ENCODE measurements around the gene PFDN6.

PFDN6 gene

GRCh38 chr6:33296797-33297405, 7.5 kb downstream of the PFDN6 start:
- DNase-seq (ENCODE audit: low read depth, low spot score) = no peak
- WGBS (ENCODE audit: insufficient coverage, insufficient read length) = no CpG with 5 or more reads among the region's 12 CpGs
- Histone ChIP-seq H3K36me3 (ENCODE audit: control insufficient read depth, insufficient read depth, low read length) (peaks cover 13% of the 10 kb centered on the region), H3K4me3 (ENCODE audit: low read length) (peak overlapping the region; percentile 33; the same call in 1 of the 2 replicates), H3K4me1 (ENCODE audit: control insufficient read depth, insufficient read depth, low read length) (peaks cover 3% of the 10 kb centered on the region; the same call in 1 of the 2 replicates), H3K27ac (ENCODE audit: low read length) (no peak overlapping the region), H3K27me3 (ENCODE audit: control insufficient read depth, insufficient read depth, low read length) (no peaks in the 10 kb centered on the region), H3K9me3 (ENCODE audit: control insufficient read depth, insufficient read depth, low read length) (no peaks in the 10 kb centered on the region)

- H3K27me3 ChIP-seq (ENCODE audit: control insufficient read depth, insufficient read depth, low read length) = no peaks in the 10 kb centered on the region
- DNase-seq (ENCODE audit: low read depth, low spot score) = no peak
- peak overlapping the region; percentile 33; the same call in 1 of the 2 replicates for H3K4me3 ChIP-seq (ENCODE audit: low read length)
- no CpG with 5 or more reads among the region's 16 CpGs for WGBS (ENCODE audit: insufficient coverage, insufficient read length)
- no peaks in the 10 kb centered on the region for H3K9me3 ChIP-seq (ENCODE audit: control insufficient read depth, insufficient read depth, low read length)
- H3K36me3 ChIP-seq (ENCODE audit: control insufficient read depth, insufficient read depth, low read length) = peaks cover 7% of the 10 kb centered on the region
- peaks cover 3% of the 10 kb centered on the region; the same call in 1 of the 2 replicates for H3K4me1 ChIP-seq (ENCODE audit: control insufficient read depth, insufficient read depth, low read length)
- no peak overlapping the region for H3K27ac ChIP-seq (ENCODE audit: low read length)
These were observed 8.1 kb downstream of the PFDN6 start for GRCh38 chr6:33297406-33297955.

- Histone ChIP-seq H3K27me3 (ENCODE audit: control insufficient read depth, insufficient read depth, low read length) (no peaks in the 10 kb centered on the region), H3K9me3 (ENCODE audit: control insufficient read depth, insufficient read depth, low read length) (no peaks in the 10 kb centered on the region), H3K4me3 (ENCODE audit: low read length) (peak overlapping the region; percentile 85; the same call in 1 of the 2 replicates), H3K4me1 (ENCODE audit: control insufficient read depth, insufficient read depth, low read length) (peaks cover 3% of the 10 kb centered on the region; the same call in 1 of the 2 replicates), H3K36me3 (ENCODE audit: control insufficient read depth, insufficient read depth, low read length) (peaks cover 6% of the 10 kb centered on the region), H3K27ac (ENCODE audit: low read length) (no peak overlapping the region)
- WGBS (ENCODE audit: insufficient coverage, insufficient read length) = no CpG with 5 or more reads among the region's 42 CpGs
- no peak for DNase-seq (ENCODE audit: low read depth, low spot score)
These were observed 8.8 kb downstream of the PFDN6 start for GRCh38 chr6:33297956-33298772.

- Histone ChIP-seq H3K4me1 (ENCODE audit: control insufficient read depth, insufficient read depth, low read length) (peaks cover 3% of the 10 kb centered on the region; the same call in 1 of the 2 replicates), H3K27me3 (ENCODE audit: control insufficient read depth, insufficient read depth, low read length) (no peaks in the 10 kb centered on the region), H3K4me3 (ENCODE audit: low read length) (peak within 1 kb of the TSS; percentile 85), H3K27ac (ENCODE audit: low read length) (no peak within 1 kb of the TSS), H3K36me3 (ENCODE audit: control insufficient read depth, insufficient read depth, low read length) (peaks cover 4% of the 10 kb centered on the region), H3K9me3 (ENCODE audit: control insufficient read depth, insufficient read depth, low read length) (no peaks in the 10 kb centered on the region)
- no CpG with 5 or more reads among the region's 34 CpGs for WGBS (ENCODE audit: insufficient coverage, insufficient read length)
- no peak for DNase-seq (ENCODE audit: low read depth, low spot score)
These were observed 9.4 kb downstream of the PFDN6 start, which contains the start of gene RGL2 for GRCh38 chr6:33298773-33299236. Gene RGL2, minus strand, starts transcription at chr6:33298942. Its CDS starts 332 bp downstream, at chr6:33298610.

GRCh38 chr6:33299237-33299944, 10.0 kb downstream of the PFDN6 start:
- no peak overlapping the region for H3K27ac ChIP-seq (ENCODE audit: low read length)
- peak overlapping the region; percentile 85 for H3K4me3 ChIP-seq (ENCODE audit: low read length)
- H3K36me3 ChIP-seq (ENCODE audit: control insufficient read depth, insufficient read depth, low read length) = peaks cover 4% of the 10 kb centered on the region
- no CpG with 5 or more reads among the region's 54 CpGs for WGBS (ENCODE audit: insufficient coverage, insufficient read length)
- H3K9me3 ChIP-seq (ENCODE audit: control insufficient read depth, insufficient read depth, low read length) = no peaks in the 10 kb centered on the region
- H3K27me3 ChIP-seq (ENCODE audit: control insufficient read depth, insufficient read depth, low read length) = no peaks in the 10 kb centered on the region
- H3K4me1 ChIP-seq (ENCODE audit: control insufficient read depth, insufficient read depth, low read length) = peaks cover 3% of the 10 kb centered on the region; the same call in 1 of the 2 replicates
- no peak for DNase-seq (ENCODE audit: low read depth, low spot score)

GRCh38 chr6:33301877-33302276, 12.5 kb downstream of the PFDN6 start:
- Histone ChIP-seq H3K4me1 (ENCODE audit: control insufficient read depth, insufficient read depth, low read length) (peaks cover 2% of the 10 kb centered on the region; the same call in 1 of the 2 replicates), H3K36me3 (ENCODE audit: control insufficient read depth, insufficient read depth, low read length) (no peaks in the 10 kb centered on the region), H3K4me3 (ENCODE audit: low read length) (no peak overlapping the region), H3K27ac (ENCODE audit: low read length) (no peak overlapping the region), H3K9me3 (ENCODE audit: control insufficient read depth, insufficient read depth, low read length) (no peaks in the 10 kb centered on the region), H3K27me3 (ENCODE audit: control insufficient read depth, insufficient read depth, low read length) (no peaks in the 10 kb centered on the region)
- no peak for DNase-seq (ENCODE audit: low read depth, low spot score)
- WGBS (ENCODE audit: insufficient coverage, insufficient read length) = no CpG with 5 or more reads among the region's 3 CpGs

GRCh38 chr6:33304216-33304615, 14.8 kb downstream of the PFDN6 start:
- Histone ChIP-seq H3K4me3 (ENCODE audit: low read length) (no peak overlapping the region), H3K9me3 (ENCODE audit: control insufficient read depth, insufficient read depth, low read length) (no peaks in the 10 kb centered on the region), H3K36me3 (ENCODE audit: control insufficient read depth, insufficient read depth, low read length) (no peaks in the 10 kb centered on the region), H3K27me3 (ENCODE audit: control insufficient read depth, insufficient read depth, low read length) (no peaks in the 10 kb centered on the region), H3K4me1 (ENCODE audit: control insufficient read depth, insufficient read depth, low read length) (no peaks in the 10 kb centered on the region), H3K27ac (ENCODE audit: low read length) (no peak overlapping the region)
- DNase-seq (ENCODE audit: low read depth, low spot score) = no peak
- no CpG with 5 or more reads among the region's 16 CpGs for WGBS (ENCODE audit: insufficient coverage, insufficient read length)

GRCh38 chr6:33305052-33305451, 15.7 kb downstream of the PFDN6 start:
- no peaks in the 10 kb centered on the region for H3K36me3 ChIP-seq (ENCODE audit: control insufficient read depth, insufficient read depth, low read length)
- DNase-seq (ENCODE audit: low read depth, low spot score) = no peak
- no peaks in the 10 kb centered on the region for H3K27me3 ChIP-seq (ENCODE audit: control insufficient read depth, insufficient read depth, low read length)
- H3K4me3 ChIP-seq (ENCODE audit: low read length) = no peak overlapping the region
- H3K4me1 ChIP-seq (ENCODE audit: control insufficient read depth, insufficient read depth, low read length) = no peaks in the 10 kb centered on the region
- no peak overlapping the region for H3K27ac ChIP-seq (ENCODE audit: low read length)
- H3K9me3 ChIP-seq (ENCODE audit: control insufficient read depth, insufficient read depth, low read length) = no peaks in the 10 kb centered on the region
- no CpG with 5 or more reads among the region's 8 CpGs for WGBS (ENCODE audit: insufficient coverage, insufficient read length)

GRCh38 chr6:33306356-33306755, 17.0 kb downstream of the PFDN6 start:
- no peaks in the 10 kb centered on the region for H3K36me3 ChIP-seq (ENCODE audit: control insufficient read depth, insufficient read depth, low read length)
- no peak overlapping the region for H3K27ac ChIP-seq (ENCODE audit: low read length)
- H3K27me3 ChIP-seq (ENCODE audit: control insufficient read depth, insufficient read depth, low read length) = no peaks in the 10 kb centered on the region
- DNase-seq (ENCODE audit: low read depth, low spot score) = no peak
- no peak overlapping the region for H3K4me3 ChIP-seq (ENCODE audit: low read length)
- no peaks in the 10 kb centered on the region for H3K9me3 ChIP-seq (ENCODE audit: control insufficient read depth, insufficient read depth, low read length)
- H3K4me1 ChIP-seq (ENCODE audit: control insufficient read depth, insufficient read depth, low read length) = no peaks in the 10 kb centered on the region
- no CpG with 5 or more reads among the region's 4 CpGs for WGBS (ENCODE audit: insufficient coverage, insufficient read length)
